ENCODE results near the gene HOMER3. TPM values are rescaled to one million over a fixed set of nuclear protein-coding genes. Genes with fewer than 3 reads are reported as not detected.

The HOMER3 gene
- total and polyA plus RNA-seq, 2 of the 13 experiments (the other 11 are each of a cell fraction or from before 2014, with no cell fraction given) = 21.3 to 27.3 TPM

GRCh38 chr19:18961767-18962620, 21.0 kb upstream of the HOMER3 start (continued):
- TF ChIP-seq ZNF556 (CRISPR knock-in tag; IDR thresholded peaks at IDR 0.05; ENCODE audit: borderline replicate concordance) = no peak
- no peak for TF ChIP-seq ATAD3A (CRISPR knock-in tag; IDR thresholded peaks at IDR 0.05)
- no peak for TF ChIP-seq PREB (CRISPR knock-in tag; IDR thresholded peaks at IDR 0.05)
- TF ChIP-seq ZNF263 (CRISPR knock-in tag; IDR thresholded peaks at IDR 0.05) = peak; percentile 69
- TF ChIP-seq SRY (CRISPR knock-in tag; IDR thresholded peaks at IDR 0.05) = no peak
- TF ChIP-seq HHEX (CRISPR knock-in tag; IDR thresholded peaks at IDR 0.05) = no peak
- TF ChIP-seq HNRNPK (IDR thresholded peaks at IDR 0.05; ENCODE audit: low read depth, low read length, poor library complexity, severe bottlenecking) = no peak
- no peak for TF ChIP-seq ZNF598 (CRISPR knock-in tag; IDR thresholded peaks at IDR 0.05; ENCODE audit: borderline replicate concordance)
- no peak for TF ChIP-seq ZMAT3 (CRISPR knock-in tag; conservative IDR thresholded peaks at IDR 0.05)
- no peak for TF ChIP-seq MEIS2 (CRISPR knock-in tag; IDR thresholded peaks at IDR 0.05)
- TF ChIP-seq RCOR2 (CRISPR knock-in tag; IDR thresholded peaks at IDR 0.05) = peak; percentile 86; the same call in 1 of the 2 replicates
- no peak for TF ChIP-seq HNRNPH1 (optimal IDR thresholded peaks at IDR 0.05; ENCODE audit: low read depth, low read length)
- TF ChIP-seq ZNF20 (CRISPR knock-in tag; IDR thresholded peaks at IDR 0.05) = no peak
- no peak for TF ChIP-seq SAFB2 (CRISPR knock-in tag; IDR thresholded peaks at IDR 0.05; ENCODE audit: borderline replicate concordance, low read depth)
- TF ChIP-seq MBNL3 (CRISPR knock-in tag; conservative IDR thresholded peaks at IDR 0.05) = no peak
- TF ChIP-seq ZNF256 (CRISPR knock-in tag; conservative IDR thresholded peaks at IDR 0.05) = no peak
- TF ChIP-seq ZNF44 (CRISPR knock-in tag; IDR thresholded peaks at IDR 0.05) = no peak
- TF ChIP-seq SPEN (CRISPR knock-in tag; IDR thresholded peaks at IDR 0.05; ENCODE audit: low read depth) = no peak
- 0 out of 2 replicates have a peak, but pooled peaks have one; percentile 24 for TF ChIP-seq ARID3A (IDR thresholded peaks at IDR 0.05; ENCODE audit: low read depth, low read length)
- no peak for TF ChIP-seq FOXC1 (CRISPR knock-in tag; IDR thresholded peaks at IDR 0.05; ENCODE audit: borderline replicate concordance)
- TF ChIP-seq HDAC2 (CRISPR knock-in tag; IDR thresholded peaks at IDR 0.05) = peak; percentile 43; the same call in 1 of the 2 replicates
- no peak for TF ChIP-seq PRPF4 (IDR thresholded peaks at IDR 0.05; ENCODE audit: low read depth, low read length, poor library complexity, severe bottlenecking)
- TF ChIP-seq TAF1 (CRISPR knock-in tag; IDR thresholded peaks at IDR 0.05) = no peak
- no peak for TF ChIP-seq ZNF280D (CRISPR knock-in tag; IDR thresholded peaks at IDR 0.05)
- TF ChIP-seq KDM2A (CRISPR knock-in tag; IDR thresholded peaks at IDR 0.05; ENCODE audit: borderline replicate concordance, low read depth) = no peak
